IPS-18a (cell line): ENCODE results near the gene LOC101059915.
"Not testable (repeated sequence)": the region's sequence is repeated elsewhere in the genome, so short reads cannot be mapped to it uniquely, and the experiment has no call there.

Experiments used
- H3K27ac ChIP-seq: one replicate; pipeline ENCODE4 v1.5.1; 2013; ENCODE audit warnings: low read length
- H3K27me3 ChIP-seq: one replicate; pipeline ENCODE4 v1.6.1; 2013; ENCODE audit warnings: mild to moderate bottlenecking, low read length; ENCODE audit not compliant: control insufficient read depth, insufficient read depth
- H3K36me3 ChIP-seq: one replicate; pipeline ENCODE4 v1.6.1; 2013; ENCODE audit warnings: low read depth, low read length; ENCODE audit not compliant: control insufficient read depth
- H3K4me1 ChIP-seq: one replicate; pipeline ENCODE4 v1.6.1; 2013; ENCODE audit warnings: low read depth, low read length; ENCODE audit not compliant: control insufficient read depth
- H3K4me3 ChIP-seq: one replicate; pipeline ENCODE4 v1.5.1; 2013; ENCODE audit warnings: low read length
- H3K9ac ChIP-seq: one replicate; pipeline ENCODE4 v1.6.1; 2013; ENCODE audit warnings: mild to moderate bottlenecking, low read length, moderate library complexity
- H3K9me3 ChIP-seq: one replicate; pipeline ENCODE4 v1.6.1; 2013; ENCODE audit warnings: low read depth, low read length; ENCODE audit not compliant: control insufficient read depth

Gene LOC101059915

GRCh38 chrX:71650333-71650969, 16.9 kb upstream of the LOC101059915 start:
- Histone ChIP-seq H3K4me3 (no peak overlapping the region), H3K36me3 (no peaks in the 10 kb centered on the region), H3K9me3 (no peaks in the 10 kb centered on the region), H3K27me3 (no peaks in the 10 kb centered on the region), H3K4me1 (no peaks in the 10 kb centered on the region), H3K27ac (no peak overlapping the region), H3K9ac (no peak overlapping the region)

GRCh38 chrX:71652405-71652804, 14.9 kb upstream of the LOC101059915 start:
- no peaks in the 10 kb centered on the region for H3K4me1 ChIP-seq

GRCh38 chrX:71653344-71653743, 14.0 kb upstream of the LOC101059915 start:
- Histone ChIP-seq H3K27ac (no peak overlapping the region), H3K36me3 (no peaks in the 10 kb centered on the region), H3K4me3 (no peak overlapping the region), H3K27me3 (no peaks in the 10 kb centered on the region), H3K9ac (no peak overlapping the region), H3K9me3 (no peaks in the 10 kb centered on the region), H3K4me1 (no peaks in the 10 kb centered on the region)

More at GRCh38 chrX:71652405-71652804, 14.9 kb upstream of the LOC101059915 start:
- Histone ChIP-seq H3K9me3 (no peaks in the 10 kb centered on the region), H3K27ac (no peak overlapping the region), H3K36me3 (no peaks in the 10 kb centered on the region), H3K9ac (no peak overlapping the region), H3K4me3 (no peak overlapping the region), H3K27me3 (no peaks in the 10 kb centered on the region)

- Histone ChIP-seq H3K4me1 (no peaks in the 10 kb centered on the region), H3K36me3 (no peaks in the 10 kb centered on the region), H3K4me3 (no peak overlapping the region), H3K27me3 (no peaks in the 10 kb centered on the region), H3K27ac (no peak overlapping the region), H3K9me3 (no peaks in the 10 kb centered on the region), H3K9ac (no peak overlapping the region)
Measured at GRCh38 chrX:71657267-71657666, 10.1 kb upstream of the LOC101059915 start.

GRCh38 chrX:71659342-71659741, 8.0 kb upstream of the LOC101059915 start:
- Histone ChIP-seq H3K36me3 (no peaks in the 10 kb centered on the region), H3K4me3 (no peak overlapping the region)

DNA sequence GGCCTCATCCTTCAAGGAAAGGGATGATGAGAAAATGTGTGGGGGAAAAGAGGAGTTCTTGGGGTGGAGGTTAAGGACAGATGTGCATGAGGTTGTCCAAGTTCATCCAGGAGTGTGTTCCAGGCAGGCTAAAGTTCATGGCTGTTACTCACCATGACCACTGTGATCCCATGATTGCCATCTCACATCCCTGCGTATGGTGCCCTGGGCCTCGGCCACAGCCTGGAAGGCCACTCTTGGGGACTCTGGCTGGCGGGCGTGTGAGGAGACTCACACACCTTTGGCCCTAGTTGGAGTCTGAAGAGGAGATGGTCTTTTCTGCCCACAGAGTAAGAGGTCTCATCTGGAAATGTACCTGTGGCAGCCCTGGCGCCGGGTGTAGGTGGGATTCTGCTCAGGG, 7.4 kb upstream of the LOC101059915 start:
- no peak overlapping the region for H3K4me3 ChIP-seq

More at GRCh38 chrX:71659342-71659741, 8.0 kb upstream of the LOC101059915 start:
- no peaks in the 10 kb centered on the region for H3K27me3 ChIP-seq
- H3K9ac ChIP-seq = no peak overlapping the region
- no peaks in the 10 kb centered on the region for H3K4me1 ChIP-seq
- H3K27ac ChIP-seq = no peak overlapping the region
- H3K9me3 ChIP-seq = no peaks in the 10 kb centered on the region

DNA sequence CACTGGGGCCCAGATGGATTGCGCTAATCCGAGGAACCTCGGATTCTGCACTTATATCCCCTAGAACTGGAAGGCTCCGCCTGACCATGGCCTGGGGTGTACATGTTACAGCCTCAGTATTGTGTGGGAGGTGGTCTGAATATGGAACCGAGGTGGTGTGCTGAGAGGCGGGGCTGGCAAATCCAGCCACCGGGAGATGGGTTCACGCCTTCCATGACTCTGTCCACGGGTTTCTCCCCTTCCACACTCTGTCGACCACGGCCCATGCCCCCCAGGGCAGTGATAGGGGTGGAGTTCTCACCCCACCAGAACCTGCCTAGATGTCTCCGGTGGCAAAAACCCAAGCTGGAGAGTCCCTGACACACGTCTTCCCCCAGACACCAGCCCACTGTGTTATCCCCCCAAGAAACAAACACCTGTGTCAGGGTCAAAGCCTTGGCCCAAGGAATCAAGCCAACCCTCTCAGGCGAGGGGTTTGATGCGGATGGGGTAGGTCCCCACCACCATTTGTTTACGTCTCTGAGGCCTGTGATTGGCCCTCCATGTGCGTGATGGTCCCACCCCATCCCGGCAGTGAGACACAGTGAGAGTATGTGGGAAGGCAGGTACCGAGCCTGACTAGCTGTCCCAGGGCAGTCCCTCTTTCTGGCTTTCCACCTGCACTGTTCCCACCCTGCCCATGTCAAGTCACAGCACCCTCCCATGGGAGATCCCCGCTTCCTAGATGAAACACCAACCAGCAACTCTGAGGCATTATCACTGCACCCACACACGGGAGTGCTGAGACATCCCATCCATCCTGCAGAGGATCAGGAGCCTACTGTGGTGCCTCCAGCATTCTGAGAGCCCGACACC, 6.6 kb upstream of the LOC101059915 start:
- Histone ChIP-seq H3K9me3 (peaks cover 2% of the 10 kb centered on the region), H3K27ac (no peak overlapping the region), H3K4me3 (no peak overlapping the region)

More for the DNA sequence above, 7.4 kb upstream of the LOC101059915 start:
- Histone ChIP-seq H3K27me3 (no peaks in the 10 kb centered on the region), H3K9me3 (peaks cover 2% of the 10 kb centered on the region), H3K9ac (no peak overlapping the region), H3K36me3 (no peaks in the 10 kb centered on the region), H3K27ac (no peak overlapping the region), H3K4me1 (no peaks in the 10 kb centered on the region)

GRCh38 chrX:71661919-71662318, 5.4 kb upstream of the LOC101059915 start:
- H3K4me3 ChIP-seq = no peak overlapping the region

More for the DNA sequence above, 6.6 kb upstream of the LOC101059915 start:
- H3K36me3 ChIP-seq = no peaks in the 10 kb centered on the region
- H3K4me1 ChIP-seq = no peaks in the 10 kb centered on the region
- no peak overlapping the region for H3K9ac ChIP-seq
- H3K27me3 ChIP-seq = no peaks in the 10 kb centered on the region

GRCh38 chrX:71662654-71663053, 4.7 kb upstream of the LOC101059915 start:
- not testable (repeated sequence) for H3K9ac ChIP-seq, H3K4me1 ChIP-seq, H3K9me3 ChIP-seq, H3K4me3 ChIP-seq, H3K27ac ChIP-seq, H3K27me3 ChIP-seq, H3K36me3 ChIP-seq

More at GRCh38 chrX:71661919-71662318, 5.4 kb upstream of the LOC101059915 start:
- Histone ChIP-seq H3K9me3 (peaks cover 2% of the 10 kb centered on the region), H3K27ac (no peak overlapping the region), H3K4me1 (no peaks in the 10 kb centered on the region), H3K36me3 (no peaks in the 10 kb centered on the region), H3K27me3 (no peaks in the 10 kb centered on the region), H3K9ac (no peak overlapping the region)

DNA sequence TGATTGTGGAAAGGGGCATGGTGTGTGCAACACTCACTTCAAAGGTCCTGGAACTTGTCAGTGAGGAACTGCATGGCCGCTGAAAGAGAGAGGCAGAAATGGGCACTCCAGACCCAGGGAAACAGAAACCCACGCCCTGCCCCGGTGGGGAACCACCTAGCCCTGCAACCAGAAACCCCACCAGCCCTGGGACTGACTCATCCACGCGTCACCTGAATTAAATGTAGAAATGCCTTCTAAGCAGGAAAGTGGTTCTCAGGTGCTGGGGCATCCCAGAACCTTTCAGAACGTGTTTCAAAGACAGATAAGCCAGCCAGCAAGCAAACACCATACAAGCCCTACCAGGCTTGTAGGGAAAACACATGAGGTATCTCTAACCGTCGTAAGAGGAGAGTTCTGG, 4.1 kb upstream of the LOC101059915 start:
- H3K36me3 ChIP-seq, H3K4me1 ChIP-seq, H3K27ac ChIP-seq, H3K9ac ChIP-seq, H3K4me3 ChIP-seq, H3K27me3 ChIP-seq, H3K9me3 ChIP-seq: not testable (repeated sequence)

- H3K9me3 ChIP-seq, H3K27ac ChIP-seq, H3K4me1 ChIP-seq, H3K27me3 ChIP-seq, H3K36me3 ChIP-seq, H3K9ac ChIP-seq, H3K4me3 ChIP-seq: not testable (repeated sequence)
Measured at GRCh38 chrX:71664202-71664601, 3.1 kb upstream of the LOC101059915 start.
